Stimulated activated CD4-positive, alpha-beta T cell treated with anti-CD3 and anti-CD28 coated beads, Interleukin-1b, Interleukin-23, amount 100 ng/mL, for 24 hours (primary cell): ENCODE data around the gene KIAA0319L.
"Not testable (repeated sequence)": the region's sequence is repeated elsewhere in the genome, so short reads cannot be mapped to it uniquely, and the experiment has no call there.

Source experiments
- DNase-seq, 4 experiments: peaks; one replicate each; pipeline ENCODE4 v3.0.0-alpha.2; 2020; ENCODE audit warnings: low read depth in 4 of 4, low spot score in 1 of 4

The KIAA0319L gene

DNA sequence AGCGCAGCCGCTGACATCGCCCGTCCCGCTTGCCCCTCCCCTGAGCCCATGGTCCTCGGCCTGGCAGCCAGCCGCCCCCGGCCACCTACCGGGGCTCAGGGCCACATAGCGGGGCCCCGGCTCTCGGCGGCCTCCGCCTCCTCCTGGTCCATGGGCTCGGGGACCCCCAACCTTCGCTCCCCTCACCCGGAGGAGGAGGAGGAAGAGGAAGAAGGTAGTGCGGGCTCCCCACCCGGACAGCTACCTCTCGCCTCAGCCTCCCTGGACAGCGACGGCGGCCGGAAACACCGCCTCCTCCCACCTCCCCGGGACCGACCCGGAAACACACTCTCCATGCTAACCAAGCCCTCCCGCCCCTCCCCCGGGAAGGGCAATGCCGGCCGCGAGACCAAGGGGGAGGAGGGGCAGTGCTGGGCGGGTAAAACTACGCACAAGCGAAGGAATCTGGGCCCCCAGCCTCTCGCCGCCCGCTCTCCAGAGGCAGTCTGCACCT is at the start of gene KIAA0319L:
Gene KIAA0319L (minus strand): TSS at position 286 of the 493 bp plus-strand sequence. CDS start 2,912 bp downstream, outside the sequence.
- DNase-seq, result no peak

DNA sequence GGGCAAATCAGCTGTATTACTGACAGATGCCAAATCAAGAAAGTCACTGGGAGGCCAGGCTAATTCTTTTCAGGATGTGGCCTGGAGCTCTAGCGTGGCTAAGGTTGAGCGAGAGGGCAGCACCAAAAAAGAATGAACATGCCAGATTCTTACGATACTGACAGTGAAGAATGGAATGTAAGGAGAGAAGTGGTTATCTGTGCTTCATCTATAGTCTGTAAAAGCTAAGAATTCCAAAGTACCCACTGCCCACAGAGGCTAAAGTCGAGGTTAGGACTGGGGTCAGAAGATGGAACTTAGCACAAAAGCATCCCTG is 48.6 kb upstream of the KIAA0319L start:
- DNase-seq, result no peak

DNA sequence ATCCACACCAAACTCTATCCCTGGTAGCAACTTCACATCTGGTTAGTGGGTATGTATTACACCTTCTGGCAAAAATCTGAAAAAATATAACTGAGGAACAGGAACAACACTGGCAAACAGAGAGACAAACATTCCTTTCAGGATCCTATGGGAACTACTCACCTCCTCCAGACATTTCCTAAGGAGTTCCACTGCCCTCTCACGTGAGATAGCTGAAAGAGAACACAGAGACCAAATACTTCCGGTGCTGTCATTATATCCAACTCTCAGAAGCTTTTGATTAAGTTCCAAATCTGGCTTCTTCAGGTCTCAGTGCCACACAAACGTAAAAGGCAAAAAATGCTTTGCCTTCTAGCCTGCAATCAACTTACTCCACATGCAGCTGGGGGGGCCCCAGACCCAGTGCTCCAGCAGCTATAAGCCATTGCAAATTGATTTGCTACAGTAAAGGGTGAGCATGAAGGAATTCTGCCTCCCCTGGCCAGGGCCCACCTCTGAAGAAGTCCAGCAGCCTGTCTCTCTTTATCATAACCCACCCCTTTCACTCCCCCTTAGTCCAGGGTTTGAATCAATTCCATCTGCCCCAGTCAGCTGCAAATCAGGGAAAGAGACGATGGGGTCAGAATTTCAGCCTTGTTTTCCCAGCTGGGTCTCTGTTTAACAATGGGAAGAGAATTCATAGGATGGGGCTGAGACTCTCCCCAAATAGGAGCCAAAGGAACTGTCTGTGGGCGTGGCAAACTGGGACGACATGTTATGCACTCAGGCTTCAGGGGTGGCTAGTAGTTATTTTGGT is 48.1 kb upstream of the KIAA0319L start:
- no peak for DNase-seq

DNA sequence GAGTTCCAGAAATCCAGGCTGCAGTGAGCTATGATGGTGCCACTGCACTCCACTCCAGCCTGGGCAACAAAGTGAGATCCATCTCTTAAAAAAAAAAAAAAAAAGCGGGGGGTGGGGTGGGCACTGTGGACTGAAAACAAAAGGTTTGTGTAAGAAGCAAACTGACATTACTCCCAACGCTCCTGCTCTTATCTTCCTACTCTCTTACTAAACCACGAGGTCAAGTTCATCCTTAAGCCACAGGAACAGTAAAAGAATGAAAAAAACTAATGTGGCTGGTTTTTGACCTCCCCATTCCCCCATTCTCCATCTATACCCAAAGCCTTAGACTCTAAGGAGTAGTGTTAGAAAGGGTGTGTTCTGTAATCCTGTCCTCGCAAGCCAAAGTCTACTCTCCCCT is 46.7 kb upstream of the KIAA0319L start:
- DNase-seq, result no peak

DNA sequence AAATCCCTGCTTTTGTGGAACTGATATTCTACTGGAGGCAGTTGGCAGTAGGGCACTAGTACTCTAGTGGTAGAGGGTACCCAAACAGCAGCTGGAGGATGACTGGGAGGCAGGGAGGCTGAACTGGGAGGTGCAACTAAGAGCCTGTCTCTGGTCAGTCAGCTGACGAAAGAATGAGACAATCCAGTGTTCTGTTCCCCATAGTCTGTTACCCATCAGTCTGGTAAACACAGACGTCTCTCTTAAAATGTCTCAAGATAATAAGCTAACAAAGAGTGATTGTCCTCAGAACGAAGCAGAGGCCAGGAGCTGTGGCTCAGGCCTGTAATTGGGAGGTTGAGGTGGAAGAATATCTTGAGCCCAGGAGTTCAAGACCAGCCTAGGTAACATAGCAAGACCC is 46.3 kb upstream of the KIAA0319L start:
- no peak for DNase-seq

DNA sequence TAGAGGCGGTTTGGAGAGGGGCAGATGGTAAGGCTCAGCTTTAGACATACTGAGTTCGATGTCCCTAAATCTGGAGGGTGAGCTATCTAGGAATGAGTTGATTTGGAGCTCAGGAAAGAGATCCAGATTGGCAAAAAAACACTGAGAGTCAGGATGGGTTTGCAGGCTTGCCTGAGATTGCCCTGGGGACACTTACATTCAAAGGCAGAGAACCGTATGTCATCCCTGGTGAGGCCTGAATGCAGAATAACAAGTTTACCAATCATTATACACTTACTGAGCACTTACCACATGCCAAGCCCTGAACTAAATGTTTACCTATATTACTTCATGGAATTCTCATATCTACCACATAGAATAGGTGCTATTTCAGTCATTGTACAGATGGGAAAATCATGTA is 43.4 kb upstream of the KIAA0319L start:
- DNase-seq, result no peak

DNA sequence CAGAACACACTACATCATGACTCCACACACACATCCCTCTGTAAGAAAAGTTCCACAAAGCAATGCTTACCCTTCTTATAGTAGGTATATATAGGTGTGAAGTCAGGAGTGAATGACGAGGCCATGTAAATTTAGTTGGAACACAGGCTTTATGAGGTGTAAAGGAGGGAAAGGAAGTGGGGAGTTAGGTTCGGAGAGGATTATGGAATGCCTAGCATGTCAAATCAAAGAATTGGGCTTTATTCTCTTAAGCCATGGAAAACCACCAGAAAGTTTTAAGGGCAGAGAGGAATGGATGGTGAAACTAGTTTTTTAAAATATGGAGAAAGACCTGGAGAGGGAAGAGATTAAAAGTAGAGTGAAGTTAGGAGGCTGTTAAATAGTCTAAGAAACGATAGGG is 42.2 kb upstream of the KIAA0319L start:
- DNase-seq, result no peak

DNA sequence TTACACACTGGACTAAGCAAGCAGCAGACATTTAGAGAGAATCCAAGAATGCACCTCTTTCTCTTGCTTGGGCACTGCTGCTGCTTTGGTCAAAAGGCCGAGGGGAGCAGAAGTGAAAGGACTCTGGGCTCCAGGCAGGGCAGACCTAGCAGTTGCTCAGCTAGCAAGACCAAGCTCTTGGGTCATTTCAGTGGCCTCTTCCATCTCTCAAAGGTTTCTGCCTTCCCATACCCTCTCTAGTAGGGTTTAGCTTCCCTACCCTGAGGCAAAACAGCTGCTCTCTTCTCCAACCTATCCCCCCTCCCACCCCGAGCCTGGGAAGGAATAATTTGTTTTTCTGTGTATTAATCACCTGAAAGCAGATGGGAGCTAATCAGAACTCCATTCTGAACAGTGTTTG is 41.7 kb upstream of the KIAA0319L start:
- no peak for DNase-seq

DNA sequence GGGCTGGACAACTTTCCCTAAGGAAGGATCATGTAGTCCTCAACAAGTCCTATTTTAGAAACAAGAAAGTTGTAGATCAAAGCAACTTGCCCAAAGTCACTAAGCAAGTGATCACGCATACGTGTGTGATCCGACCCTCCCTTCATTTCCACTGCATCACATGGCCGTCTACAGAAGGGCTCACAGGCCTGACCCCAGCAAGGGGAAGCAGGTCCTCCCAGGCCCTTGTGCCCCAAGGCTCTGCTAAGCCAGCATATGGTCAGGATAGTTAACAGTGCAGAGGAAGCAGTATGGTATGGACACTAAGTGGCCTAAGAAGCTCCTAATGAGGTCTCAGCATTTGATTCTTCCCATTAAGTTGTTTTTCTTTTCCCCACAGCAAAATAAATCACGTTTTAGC is 40.7 kb upstream of the KIAA0319L start:
- no peak for DNase-seq

DNA sequence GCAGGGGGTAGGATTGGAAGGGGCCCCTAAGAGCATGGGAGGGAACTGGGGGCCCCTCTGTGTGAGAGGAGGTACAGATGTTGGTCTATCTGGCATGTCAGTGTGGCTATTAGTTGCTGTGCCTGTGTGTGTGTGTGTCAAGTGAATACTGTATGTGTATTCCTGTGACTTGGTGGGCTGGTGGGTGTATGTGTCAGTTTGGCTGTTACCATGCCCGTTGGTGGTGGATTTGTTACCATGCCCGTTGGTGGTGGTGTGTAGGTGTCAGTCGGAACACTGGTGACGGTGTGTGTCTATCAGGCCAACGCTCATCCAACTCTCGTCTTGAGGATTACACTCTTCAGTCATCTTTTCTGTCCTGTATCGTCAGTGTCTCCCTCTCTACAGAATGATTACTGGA is 38.5 kb upstream of the KIAA0319L start:
- DNase-seq, result no peak

DNA sequence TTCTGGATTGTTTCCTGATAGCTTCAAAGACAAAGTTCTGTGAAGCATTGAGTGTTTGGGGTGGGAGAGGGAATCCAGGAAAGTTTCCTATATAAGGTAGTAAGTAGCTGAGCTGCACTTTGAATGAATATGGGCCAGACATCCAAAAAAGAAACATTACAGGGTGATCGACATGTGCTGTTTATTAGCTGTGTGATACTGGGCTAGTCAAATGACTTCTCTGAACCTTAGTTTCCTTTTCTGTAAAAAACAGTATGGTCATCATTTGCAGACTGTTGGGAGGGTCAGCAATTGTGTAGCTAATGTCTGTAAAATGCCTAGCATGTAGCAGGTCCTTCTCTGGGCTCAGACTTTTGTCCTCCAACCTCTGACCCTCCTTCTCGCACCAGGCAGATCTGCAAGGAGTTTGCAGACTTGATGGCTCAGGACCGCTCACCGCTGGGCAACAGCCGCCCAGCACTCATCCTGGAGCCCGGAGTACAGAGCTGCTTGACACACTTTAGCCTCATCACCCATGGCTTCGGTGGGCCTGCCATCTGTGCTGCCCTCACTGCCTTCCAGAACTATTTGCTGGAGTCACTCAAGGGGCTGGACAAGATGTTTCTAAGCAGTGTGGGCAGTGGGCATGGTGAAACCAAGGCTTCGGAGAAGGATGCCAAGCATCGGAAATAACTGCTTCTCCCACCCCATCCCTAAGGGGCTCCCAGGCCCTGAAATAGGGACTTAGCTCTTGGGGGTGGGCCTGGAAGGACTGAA is 37.0 kb upstream of the KIAA0319L start:
- no peak for DNase-seq

DNA sequence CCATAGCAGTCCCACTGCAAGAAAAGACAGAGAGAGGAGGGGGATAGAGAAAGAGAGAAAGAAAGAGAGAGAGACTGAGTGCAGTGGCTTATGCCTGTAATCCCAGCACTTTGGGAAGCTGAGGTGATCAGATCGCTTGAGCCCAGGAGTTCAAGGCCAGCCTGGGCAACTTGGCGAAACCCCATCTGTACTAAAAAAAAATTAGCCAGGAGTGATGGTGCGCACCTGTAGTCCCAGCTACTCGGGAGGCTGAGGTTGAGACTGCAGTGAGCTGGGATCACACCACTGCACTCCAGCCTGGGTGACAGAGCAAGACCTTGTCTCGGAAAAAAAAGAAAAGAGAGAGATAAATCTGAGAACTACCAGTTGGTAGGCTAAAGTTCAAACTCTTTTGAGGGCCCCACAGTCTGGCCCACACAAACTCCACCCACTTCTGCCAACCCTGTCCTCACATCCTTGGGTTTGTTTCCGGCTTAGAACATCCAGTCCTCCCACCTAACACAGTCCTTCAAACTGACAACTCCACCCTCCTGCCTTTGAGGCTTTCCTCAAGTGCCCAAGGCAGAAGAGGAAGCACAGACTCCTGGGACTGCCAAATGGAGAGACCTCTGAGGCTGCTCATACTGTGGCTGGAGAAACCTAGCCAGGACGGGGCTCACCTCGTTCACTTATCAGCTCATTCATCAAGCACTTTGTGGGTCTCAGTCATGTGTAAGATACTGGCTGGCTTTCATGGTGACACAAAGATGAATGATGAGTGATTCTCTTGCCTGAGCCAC is 36.0 kb upstream of the KIAA0319L start:
- no peak for DNase-seq

DNA sequence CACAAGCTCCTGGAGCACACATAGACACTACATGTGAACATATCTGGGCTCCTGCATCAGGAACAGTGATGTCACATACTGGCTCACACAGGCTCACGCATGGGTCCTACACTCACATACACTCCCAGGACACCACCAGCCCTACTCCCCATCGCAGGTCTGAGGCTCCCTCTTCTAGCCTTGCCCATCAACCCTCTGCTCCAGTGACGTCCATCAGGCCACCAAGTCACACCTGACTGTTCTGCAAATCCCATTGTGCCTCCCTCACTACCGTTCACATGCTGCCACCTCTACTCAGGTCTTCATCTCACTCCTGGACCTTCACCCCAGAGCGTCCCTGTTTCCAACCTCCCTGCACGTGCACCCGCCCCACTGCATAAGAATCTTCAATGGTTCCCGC is 34.0 kb upstream of the KIAA0319L start:
- DNase-seq, result no peak

DNA sequence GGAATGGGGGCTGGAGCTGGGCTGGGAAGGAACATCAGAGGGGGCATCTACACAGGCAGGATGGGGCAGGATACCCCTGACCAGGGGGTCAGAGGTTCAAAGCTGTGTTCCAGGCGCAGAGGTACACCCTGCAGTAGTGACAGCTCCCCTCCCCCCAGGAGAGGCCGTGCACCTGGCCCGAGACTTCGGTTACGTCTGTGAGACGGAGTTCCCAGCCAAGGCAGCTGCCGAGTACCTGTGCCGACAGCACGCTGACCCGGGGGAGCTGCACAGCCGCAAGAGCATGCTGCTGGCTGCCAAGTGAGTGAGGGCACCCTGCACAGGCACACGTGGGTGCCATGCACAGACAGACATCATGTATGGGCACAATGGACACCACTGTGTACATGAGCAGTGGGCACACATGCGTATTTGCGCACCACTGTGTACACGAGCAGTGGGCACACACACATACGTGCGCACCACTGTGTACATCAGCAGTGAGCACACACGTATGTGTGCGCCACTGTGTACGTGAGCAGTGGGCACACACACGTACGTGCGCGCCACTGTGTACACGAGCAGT is 33.4 kb upstream of the KIAA0319L start:
- DNase-seq, result no peak

DNA sequence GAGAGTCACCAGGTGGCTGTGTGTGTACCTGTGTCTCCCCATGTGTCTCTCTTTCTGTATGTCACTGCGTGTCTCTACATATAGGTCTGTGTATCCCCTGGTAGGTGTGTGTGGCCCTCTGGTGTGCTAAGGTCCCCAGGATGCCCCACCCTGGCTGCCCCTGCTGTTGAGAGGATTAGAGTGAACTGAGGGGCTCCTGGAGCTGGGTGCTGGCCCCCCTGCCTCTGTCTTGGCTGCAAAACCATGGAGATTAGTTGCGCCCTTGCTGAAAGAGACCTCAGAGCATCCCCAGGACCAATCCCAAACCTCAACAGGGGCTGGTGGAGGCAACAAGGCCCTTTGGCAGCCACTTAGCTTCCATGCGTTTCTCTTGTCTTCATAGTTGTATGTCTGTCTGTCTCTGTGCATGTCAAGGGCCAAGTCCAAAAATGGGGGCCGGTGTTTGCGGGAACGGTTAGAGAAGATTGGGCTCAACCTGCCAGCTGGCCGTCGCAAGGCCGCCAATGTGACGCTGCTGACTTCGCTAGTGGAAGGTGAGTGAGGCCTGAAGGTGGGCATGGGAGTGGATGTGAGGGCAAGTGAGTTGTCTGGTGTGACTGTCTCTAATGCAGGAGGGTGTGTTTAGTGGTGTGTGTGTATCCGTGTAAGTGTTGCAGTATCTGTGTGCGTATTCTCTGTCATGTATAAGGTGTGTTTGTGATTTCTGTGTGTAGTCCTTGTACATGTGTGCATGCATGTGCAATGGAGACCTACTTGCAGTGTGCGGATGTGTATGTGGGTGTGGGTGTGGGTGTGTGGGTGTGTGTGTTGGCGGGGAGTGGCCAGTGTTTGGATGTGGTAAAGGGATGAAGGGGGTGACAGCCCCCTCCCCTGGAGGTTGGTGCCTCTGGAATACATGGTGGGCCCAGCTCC is 32.6 kb upstream of the KIAA0319L start:
- no peak for DNase-seq

DNA sequence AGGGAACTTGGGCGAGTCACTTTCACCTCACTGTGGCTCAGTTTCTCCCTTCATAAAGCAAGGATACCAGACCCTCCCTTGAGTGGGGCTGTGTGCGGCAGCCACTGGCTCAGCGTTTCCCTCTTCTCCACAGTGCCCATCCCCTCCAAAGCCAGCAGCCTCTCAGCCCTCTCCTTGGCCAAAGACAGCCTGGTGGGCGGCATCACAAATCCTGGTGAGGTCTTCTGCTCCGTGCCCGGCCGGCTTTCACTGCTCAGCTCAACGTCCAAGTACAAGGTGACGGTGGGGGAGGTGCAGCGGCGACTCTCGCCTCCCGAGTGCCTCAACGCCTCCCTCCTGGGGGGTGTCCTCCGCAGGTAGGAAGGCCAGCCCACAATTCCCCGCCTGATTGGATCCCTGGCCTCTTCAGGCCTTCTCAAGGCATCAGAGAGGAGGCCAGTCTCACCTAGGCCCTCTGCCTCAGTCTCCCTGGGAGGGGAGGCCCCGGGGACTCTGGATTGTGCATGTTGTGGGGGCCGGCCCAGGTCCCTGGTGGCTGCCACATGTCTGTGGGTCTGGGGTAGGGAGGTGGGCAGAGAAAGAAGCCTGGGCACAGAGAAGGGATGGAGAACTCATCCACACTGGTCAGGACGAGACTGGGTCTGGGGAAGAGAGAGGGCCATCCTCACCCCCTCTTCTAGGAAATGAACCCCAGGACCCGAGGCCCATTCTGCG is 31.2 kb upstream of the KIAA0319L start:
- DNase-seq, result no peak

DNA sequence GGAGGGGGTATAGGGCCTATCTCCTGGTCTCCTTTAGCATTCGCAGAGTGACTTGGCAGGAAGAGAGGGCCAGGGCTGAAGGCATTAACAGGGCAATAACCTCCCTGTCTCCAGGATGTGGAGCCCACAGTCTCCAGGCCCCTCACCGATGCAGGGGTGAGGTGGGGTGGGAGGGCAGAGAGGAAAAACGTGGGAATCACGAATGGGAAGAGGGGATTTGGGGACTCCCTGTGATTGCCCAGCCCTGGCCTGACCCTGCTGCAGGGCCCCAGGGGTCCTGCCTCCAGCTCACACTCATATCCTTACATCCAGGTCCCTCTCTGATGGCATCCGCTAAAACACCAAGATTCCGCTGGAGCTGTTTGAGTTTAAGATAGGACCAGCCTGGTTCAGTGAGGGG is 30.5 kb upstream of the KIAA0319L start:
- no peak for DNase-seq

DNA sequence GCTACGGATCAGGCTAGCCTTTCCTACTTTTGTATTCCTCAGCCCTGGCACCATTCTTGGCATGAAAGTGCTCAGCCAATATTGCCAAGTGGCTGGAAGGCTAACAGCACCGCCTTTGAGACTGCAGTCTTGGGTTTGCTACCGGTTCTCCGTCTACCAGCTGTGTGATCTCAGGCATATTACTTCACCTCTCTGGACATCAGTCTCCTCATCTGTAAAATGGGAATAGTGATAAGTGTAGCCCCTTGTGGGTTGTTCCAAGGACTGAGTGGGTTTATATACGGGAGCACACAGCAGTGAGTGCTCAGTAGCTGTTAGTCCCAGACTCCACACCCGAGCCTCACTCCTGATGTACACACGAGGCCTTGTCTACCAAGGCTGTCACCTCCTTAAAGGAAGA is 29.6 kb upstream of the KIAA0319L start:
- DNase-seq, result no peak

DNA sequence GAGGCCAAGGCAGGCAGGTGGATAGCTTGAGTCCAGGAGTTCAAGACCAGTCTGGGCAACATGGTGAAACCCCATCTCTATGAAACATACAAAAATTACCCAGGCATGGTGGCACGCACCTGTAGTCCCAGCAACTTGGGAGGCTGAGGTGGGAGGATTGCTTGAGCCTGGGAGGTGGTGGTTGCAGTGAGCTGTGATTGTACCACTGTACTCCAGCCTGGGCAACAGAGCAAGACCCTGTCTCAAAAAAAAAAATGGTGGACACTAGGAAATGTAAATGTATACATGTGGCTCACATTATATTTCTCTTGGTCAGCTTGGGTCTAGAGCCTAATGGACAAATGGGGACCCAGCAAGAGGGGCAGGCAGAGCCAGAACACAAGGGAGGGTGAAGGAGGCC is 28.6 kb upstream of the KIAA0319L start:
- not testable (repeated sequence) for DNase-seq

DNA sequence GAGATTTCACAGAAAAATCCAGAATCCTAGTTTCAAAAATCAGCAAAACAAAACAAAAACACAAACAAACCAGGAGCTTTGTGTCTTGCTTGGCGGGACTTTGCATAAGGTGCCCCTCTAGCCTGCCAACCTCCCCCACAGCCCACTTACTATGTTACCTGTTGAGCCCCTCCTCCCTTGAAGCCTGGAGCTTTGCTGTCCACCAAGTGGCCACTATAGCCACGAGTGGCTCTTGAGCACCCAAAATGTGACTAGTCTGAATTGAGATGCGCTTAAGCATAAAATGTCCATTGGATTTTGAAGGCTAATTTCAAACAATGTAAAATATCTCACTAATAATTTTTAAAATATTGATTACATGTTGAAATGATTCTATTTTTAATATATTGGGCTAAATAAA is 28.1 kb upstream of the KIAA0319L start:
- DNase-seq, result no peak
